BLaER1 (cell line): ENCODE results near the gene LATS2.
"Not testable (repeated sequence)": the region's sequence is repeated elsewhere in the genome, so short reads cannot be mapped to it uniquely, and the experiment has no call there.

Experiments
- H3K27ac ChIP-seq: shearing (Covaris generic); formaldehyde crosslinking; 2 replicates; pipeline ENCODE4 v1.8.1; 2022
- H3K27me3 ChIP-seq: shearing (Covaris generic); formaldehyde crosslinking; 2 replicates; pipeline ENCODE4 v1.8.1; 2022
- H3K36me3 ChIP-seq: shearing (Covaris generic); formaldehyde crosslinking; 2 replicates; pipeline ENCODE4 v1.8.1; 2022
- H3K4me1 ChIP-seq: shearing (Covaris generic); formaldehyde crosslinking; 2 replicates; pipeline ENCODE4 v1.8.1; 2022
- H3K4me2 ChIP-seq: shearing (Covaris generic); formaldehyde crosslinking; 2 replicates; pipeline ENCODE4 v1.8.1; 2022
- H3K4me3 ChIP-seq: shearing (Covaris generic); formaldehyde crosslinking; 2 replicates; pipeline ENCODE4 v1.8.1; 2022
- H3K9ac ChIP-seq: shearing (Covaris generic); formaldehyde crosslinking; 2 replicates; pipeline ENCODE4 v1.8.1; 2022
- H3K9me3 ChIP-seq: shearing (Covaris generic); formaldehyde crosslinking; 2 replicates; pipeline ENCODE4 v1.8.1; 2022
- H4K20me1 ChIP-seq: shearing (Covaris generic); formaldehyde crosslinking; 2 replicates; pipeline ENCODE4 v1.8.1; 2022
- Cebpa-rat ChIP-seq: shearing (Covaris generic); IDR thresholded peaks from 2 replicates; pipeline ENCODE4 v1.8.1; 2022

Gene LATS2

DNA sequence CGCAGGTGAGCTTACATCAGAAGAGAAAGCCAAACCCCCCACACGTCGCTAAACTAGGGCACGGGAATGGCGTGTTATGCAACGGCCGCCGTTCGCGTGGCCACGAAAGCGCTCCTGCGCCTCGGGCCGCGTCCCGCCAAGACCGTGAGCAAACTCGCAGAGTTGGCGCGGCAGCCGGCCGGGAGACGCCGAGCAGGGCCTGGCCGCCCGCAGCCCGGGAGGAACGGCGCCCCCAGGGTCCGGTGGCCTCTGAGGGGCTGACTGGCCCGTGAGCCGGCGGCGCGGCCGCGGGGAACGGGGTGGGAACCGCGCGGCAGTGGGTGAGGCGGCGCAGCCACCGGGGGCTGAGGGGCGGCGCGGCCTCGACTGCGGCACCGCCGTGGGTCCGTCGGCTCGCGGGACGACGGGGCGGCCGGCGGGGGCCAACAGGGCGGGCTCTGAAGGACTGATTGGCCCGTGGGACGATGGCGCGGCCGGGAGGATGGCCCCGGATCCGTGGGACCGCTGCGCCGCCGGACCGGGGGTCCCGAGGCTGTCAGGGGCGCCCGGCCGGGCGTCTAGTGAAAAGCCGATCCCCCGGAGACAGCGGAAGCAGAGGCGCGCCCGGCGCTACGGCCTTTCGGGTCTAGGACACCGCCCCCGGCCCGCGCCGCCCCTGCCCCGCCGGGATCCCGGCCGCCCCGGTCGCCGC, 903 bp downstream of the LATS2 start:
- peaks cover 30% of the 10 kb centered on the region; the same call in 1 of the 2 replicates for H3K27me3 ChIP-seq

DNA sequence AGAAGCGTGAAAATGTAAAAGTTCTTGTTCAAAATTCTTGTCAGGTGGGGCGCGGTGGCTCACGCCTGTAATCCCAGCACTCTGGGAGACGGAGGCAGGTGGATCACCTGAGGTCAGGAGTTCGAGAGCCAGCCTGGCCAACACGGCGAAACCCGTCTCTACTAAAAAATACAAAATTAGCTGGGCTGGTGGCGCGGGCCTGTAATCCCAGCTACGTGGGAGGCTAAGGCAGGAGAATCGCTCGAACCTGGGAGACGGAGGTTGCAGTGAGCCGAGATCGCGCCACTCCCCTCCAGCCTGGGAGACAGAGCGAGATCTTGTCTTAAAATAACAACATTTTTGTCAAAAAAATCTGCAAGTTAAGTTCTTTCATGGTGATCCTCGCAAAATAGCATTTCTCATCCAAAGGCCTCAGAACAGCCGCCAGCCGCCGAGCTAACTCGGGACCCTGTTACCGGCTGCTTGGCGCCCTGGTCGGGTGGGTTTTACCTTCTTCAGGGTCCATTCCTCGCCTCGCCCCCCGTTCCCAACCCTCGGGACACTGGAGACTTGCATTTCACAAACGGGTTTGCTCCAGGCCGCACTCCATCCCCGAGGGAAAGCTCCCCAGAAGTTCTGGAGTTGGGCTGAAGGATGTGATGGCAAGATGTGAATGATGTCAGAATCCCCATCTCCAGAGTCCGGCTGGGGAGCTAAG, 1.6 kb downstream of the LATS2 start:
- Histone ChIP-seq H3K9me3 (no peaks in the 10 kb centered on the region), H3K4me2 (peak overlapping the region; percentile 68), H3K36me3 (no peaks in the 10 kb centered on the region; the same call in 1 of the 2 replicates), H3K27me3 (peaks cover 30% of the 10 kb centered on the region; the same call in 1 of the 2 replicates), H3K27ac (no peak overlapping the region), H3K4me1 (peaks cover 63% of the 10 kb centered on the region), H4K20me1 (peaks cover 59% of the 10 kb centered on the region), H3K9ac (peak overlapping the region; percentile 92), H3K4me3 (peak overlapping the region; percentile 97)
- no peak for TF ChIP-seq Cebpa-rat

More for the DNA sequence above, 903 bp downstream of the LATS2 start:
- Histone ChIP-seq H3K4me2 (peak overlapping the region; percentile 68), H3K9ac (peak overlapping the region; percentile 92), H3K9me3 (no peaks in the 10 kb centered on the region), H3K4me1 (peaks cover 56% of the 10 kb centered on the region), H4K20me1 (peaks cover 52% of the 10 kb centered on the region), H3K36me3 (no peaks in the 10 kb centered on the region; the same call in 1 of the 2 replicates), H3K4me3 (peak overlapping the region; percentile 97), H3K27ac (peak overlapping the region; percentile 89)
- TF ChIP-seq Cebpa-rat = no peak

DNA sequence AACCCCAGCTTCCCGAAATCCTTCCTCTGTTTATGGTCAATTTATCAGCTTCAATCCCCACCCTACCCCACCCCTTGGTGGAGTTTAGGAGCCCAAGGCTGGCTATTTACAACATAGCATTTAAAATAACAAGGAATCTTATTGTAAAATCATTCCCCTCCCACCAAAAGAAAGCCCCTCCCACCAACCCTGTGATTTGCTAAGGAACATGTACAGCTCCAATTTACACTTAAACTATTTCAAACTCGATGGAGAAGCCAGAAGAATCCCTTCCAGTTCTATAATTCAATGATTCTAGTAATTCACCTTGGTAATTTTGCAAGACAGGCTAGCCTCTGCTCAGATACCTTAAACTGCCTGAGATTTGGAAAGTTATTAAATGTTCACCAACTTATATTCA, 3.0 kb downstream of the LATS2 start:
- Histone ChIP-seq H3K4me3 (no peak overlapping the region), H3K9me3 (no peaks in the 10 kb centered on the region), H3K36me3 (no peaks in the 10 kb centered on the region; the same call in 1 of the 2 replicates), H3K4me1 (peaks cover 77% of the 10 kb centered on the region), H3K9ac (no peak overlapping the region), H3K4me2 (peak overlapping the region; percentile 68; the same call in 1 of the 2 replicates), H3K27ac (no peak overlapping the region), H4K20me1 (peaks cover 74% of the 10 kb centered on the region), H3K27me3 (peaks cover 30% of the 10 kb centered on the region; the same call in 1 of the 2 replicates)
- TF ChIP-seq Cebpa-rat = no peak

DNA sequence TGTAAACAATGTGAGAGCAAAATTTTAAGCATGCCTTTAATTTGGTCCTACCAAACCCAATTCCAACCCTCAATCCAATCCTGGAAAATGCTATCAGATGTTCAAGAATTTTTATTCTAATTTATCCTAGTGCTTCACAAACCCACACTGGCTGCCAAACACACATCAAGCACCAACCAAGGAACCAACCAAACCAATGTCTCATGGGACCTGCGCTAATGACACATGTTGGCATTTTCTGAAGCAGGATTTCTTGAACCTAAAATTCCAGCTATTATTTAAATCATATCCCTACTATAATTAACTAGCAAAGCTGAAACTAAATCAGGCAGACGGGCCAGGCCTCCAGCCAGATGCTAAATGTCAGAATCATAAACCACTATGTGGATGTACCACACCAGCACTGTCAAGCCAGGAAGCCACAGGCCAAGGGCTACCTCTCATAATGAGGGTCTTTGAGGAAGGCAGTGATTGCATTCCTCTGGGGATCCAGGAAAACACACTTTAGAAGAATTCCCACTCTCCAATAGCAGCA, 5.8 kb downstream of the LATS2 start:
- Histone ChIP-seq H3K9ac (no peak overlapping the region), H3K4me2 (peak overlapping the region; percentile 62), H3K4me1 (peaks cover 87% of the 10 kb centered on the region), H3K9me3 (no peaks in the 10 kb centered on the region), H3K27me3 (peaks cover 15% of the 10 kb centered on the region; the same call in 1 of the 2 replicates), H3K27ac (no peak overlapping the region), H3K4me3 (no peak overlapping the region), H4K20me1 (peaks cover 99% of the 10 kb centered on the region), H3K36me3 (peaks cover 7% of the 10 kb centered on the region; the same call in 1 of the 2 replicates)
- TF ChIP-seq Cebpa-rat = no peak

DNA sequence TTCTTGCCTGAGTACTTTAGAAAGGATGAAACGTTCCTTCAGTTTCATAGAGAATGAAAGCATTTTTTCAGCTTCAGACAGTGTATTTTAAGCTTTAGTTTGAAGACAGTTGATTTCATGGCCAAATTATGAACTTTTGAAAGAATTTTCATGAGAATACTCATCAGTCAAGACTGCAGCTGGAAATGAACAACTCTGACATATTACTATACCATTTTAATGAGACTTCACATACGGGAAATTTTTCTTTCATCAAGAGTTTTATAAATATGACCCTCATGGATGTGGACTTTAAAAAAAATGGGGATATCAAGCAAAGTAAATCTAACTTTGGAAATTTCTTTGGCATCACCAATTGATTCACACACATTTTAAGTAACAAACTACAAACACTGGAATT, 6.4 kb downstream of the LATS2 start:
- no peak overlapping the region for H3K4me3 ChIP-seq
- H3K4me1 ChIP-seq = peaks cover 86% of the 10 kb centered on the region
- H3K9me3 ChIP-seq = no peaks in the 10 kb centered on the region
- peaks cover 7% of the 10 kb centered on the region; the same call in 1 of the 2 replicates for H3K36me3 ChIP-seq
- no peak for TF ChIP-seq Cebpa-rat
- H4K20me1 ChIP-seq = peaks cover 99% of the 10 kb centered on the region
- H3K9ac ChIP-seq = no peak overlapping the region
- peaks cover 9% of the 10 kb centered on the region; the same call in 1 of the 2 replicates for H3K27me3 ChIP-seq
- H3K27ac ChIP-seq = no peak overlapping the region
- peak overlapping the region; percentile 62; the same call in 1 of the 2 replicates for H3K4me2 ChIP-seq

DNA sequence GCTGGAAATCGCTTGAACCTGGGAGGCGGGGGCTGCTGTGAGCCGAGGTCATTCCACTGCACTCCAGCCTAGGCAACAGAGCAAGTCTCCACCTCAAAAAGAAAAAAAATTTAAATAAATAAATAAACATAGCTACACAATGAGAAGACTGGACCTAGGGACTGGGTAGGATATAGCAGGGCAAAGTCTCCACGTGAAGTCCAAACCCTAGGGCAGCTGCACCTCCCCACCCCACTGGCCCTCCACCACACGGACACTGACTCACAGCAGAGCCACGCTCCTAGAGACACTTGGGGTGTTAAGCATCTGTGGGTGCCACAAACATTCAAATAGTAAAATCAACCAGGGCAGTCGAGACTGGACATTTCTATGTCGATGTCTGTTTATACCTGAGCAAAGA, 7.1 kb downstream of the LATS2 start:
- Histone ChIP-seq H3K9ac (no peak overlapping the region), H3K4me1 (peaks cover 85% of the 10 kb centered on the region), H3K27ac (no peak overlapping the region), H3K27me3 (peaks cover 2% of the 10 kb centered on the region; the same call in 1 of the 2 replicates), H4K20me1 (peaks cover 99% of the 10 kb centered on the region), H3K4me3 (no peak overlapping the region), H3K36me3 (peaks cover 7% of the 10 kb centered on the region; the same call in 1 of the 2 replicates), H3K4me2 (no peak overlapping the region; the same call in 1 of the 2 replicates), H3K9me3 (no peaks in the 10 kb centered on the region)
- TF ChIP-seq Cebpa-rat = no peak

DNA sequence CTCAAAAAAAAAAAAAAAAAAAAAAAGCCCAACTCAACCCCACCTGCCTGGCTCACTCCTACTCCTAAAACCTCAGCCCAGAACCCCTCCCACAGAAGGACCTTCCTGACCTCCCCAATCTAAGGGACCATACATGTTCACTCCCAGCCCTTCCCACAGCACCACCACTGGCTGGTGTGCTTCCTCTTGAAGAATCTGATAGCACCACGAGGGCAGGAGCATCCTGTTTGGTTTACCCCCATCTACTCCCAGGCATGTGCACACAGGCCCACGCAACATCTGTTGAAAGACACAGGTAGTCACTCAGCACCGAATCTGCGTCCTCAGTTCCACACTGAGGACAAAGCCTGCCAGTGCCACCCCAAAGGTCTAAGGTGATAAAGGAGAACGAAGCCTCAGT, 8.2 kb downstream of the LATS2 start:
- Histone ChIP-seq H3K27me3 (no peaks in the 10 kb centered on the region), H3K4me3 (no peak overlapping the region), H3K4me1 (peaks cover 81% of the 10 kb centered on the region), H3K9me3 (no peaks in the 10 kb centered on the region), H3K27ac (no peak overlapping the region), H3K36me3 (peaks cover 7% of the 10 kb centered on the region; the same call in 1 of the 2 replicates), H3K9ac (no peak overlapping the region), H4K20me1 (peaks cover 100% of the 10 kb centered on the region), H3K4me2 (peak overlapping the region; percentile 24; the same call in 1 of the 2 replicates)
- no peak for TF ChIP-seq Cebpa-rat

DNA sequence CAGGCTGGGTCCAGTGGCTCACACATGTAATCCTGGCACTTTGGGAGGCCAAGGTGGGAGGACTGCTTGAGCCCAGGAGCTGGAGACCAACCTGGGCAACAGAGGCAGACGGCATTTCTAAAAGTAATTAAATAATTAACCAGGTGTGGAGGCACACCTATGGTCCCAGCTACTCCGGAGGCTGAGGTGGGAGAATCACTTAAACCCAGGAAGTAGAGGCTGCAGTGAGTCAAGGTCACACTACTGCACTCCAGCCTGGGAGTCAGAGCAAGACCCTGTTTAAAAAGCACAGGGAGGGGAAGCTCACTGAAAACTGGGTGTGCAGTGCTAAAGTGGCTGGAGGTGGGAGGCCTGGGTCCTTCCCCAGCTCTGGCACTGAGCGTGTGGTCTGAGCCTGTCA, 9.7 kb downstream of the LATS2 start:
- H3K27ac ChIP-seq = no peak overlapping the region
- H3K4me3 ChIP-seq = no peak overlapping the region
- no peak for TF ChIP-seq Cebpa-rat
- H4K20me1 ChIP-seq = peaks cover 100% of the 10 kb centered on the region
- no peak overlapping the region for H3K9ac ChIP-seq
- H3K36me3 ChIP-seq = peaks cover 16% of the 10 kb centered on the region; the same call in 1 of the 2 replicates
- H3K4me2 ChIP-seq = peak overlapping the region; percentile 53; the same call in 1 of the 2 replicates
- H3K27me3 ChIP-seq = no peaks in the 10 kb centered on the region
- H3K9me3 ChIP-seq = no peaks in the 10 kb centered on the region
- H3K4me1 ChIP-seq = peaks cover 92% of the 10 kb centered on the region

DNA sequence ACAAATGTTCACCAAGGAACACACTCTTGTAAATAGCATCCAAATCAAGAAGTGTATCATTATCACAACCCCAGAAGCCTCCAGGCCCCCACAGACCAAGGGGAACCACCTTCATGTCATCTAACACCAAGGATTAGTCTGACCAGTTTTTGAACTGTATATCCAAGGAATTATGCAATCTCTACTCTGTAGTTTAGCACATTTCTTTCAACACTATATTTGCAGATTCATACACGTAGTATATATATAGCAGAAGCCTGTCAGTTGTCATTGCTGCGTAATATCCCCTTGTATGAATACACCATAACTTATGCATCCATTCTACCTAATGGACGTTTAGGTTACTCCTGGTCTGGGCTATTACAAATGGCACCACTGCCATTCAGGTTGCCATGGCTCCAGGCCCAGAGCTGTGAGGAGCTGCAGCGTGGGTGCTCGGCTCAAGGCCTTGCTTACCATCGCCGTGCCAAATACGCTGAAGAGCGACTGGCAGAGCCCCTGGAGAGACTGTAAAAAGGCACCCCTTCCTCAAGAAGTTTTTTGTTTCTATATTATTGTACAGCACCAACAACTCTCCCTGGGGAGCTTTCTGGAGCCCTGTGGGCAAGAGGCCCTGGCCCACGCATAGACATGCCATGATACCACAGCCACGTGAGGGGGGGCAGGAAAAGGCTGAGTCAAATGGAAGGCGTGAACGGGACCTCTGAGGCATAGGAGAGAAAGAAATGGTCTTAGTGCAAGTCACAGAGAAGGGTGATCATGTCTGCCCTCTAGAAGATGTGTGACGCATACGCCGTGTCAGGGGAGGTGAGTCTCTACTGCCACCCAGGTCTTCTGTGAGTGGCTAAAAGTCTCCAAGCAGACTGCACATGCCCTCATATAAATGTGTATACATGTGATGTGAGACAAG, 10.8 kb downstream of the LATS2 start:
- Histone ChIP-seq H3K4me3 (no peak overlapping the region), H3K36me3 (peaks cover 19% of the 10 kb centered on the region), H3K27me3 (no peaks in the 10 kb centered on the region), H4K20me1 (peaks cover 100% of the 10 kb centered on the region), H3K9ac (no peak overlapping the region), H3K4me2 (peak overlapping the region; percentile 53), H3K4me1 (peaks cover 92% of the 10 kb centered on the region), H3K27ac (no peak overlapping the region), H3K9me3 (no peaks in the 10 kb centered on the region)
- no peak for TF ChIP-seq Cebpa-rat

DNA sequence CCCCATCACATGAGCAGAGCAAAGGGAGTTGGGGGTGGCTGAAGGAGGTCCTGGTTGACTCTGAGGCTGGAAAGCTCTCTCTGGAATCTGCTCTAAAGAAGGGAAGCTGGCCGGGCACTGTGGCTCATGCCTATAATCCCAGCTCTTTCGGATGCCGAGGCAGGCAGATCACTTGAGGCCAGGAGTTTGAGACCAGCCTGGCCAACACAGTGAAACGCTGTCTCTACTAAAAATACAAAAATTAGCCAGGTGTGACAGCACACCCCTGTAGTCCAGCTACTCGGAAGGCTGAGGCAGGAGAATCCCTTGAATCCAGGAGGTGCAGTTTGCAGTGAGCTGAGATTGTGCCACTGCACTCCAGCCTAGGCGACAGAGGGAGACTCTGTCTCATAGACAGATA, 11.7 kb downstream of the LATS2 start:
- Histone ChIP-seq H4K20me1 (peaks cover 100% of the 10 kb centered on the region), H3K4me1 (peaks cover 93% of the 10 kb centered on the region), H3K36me3 (peaks cover 25% of the 10 kb centered on the region)
- not testable (repeated sequence) for H3K9ac ChIP-seq, H3K4me2 ChIP-seq, H3K4me3 ChIP-seq, H3K9me3 ChIP-seq, H3K27me3 ChIP-seq, H3K27ac ChIP-seq
